C4-2B (cell line): Measurements from ENCODE around the gene SYNGR4.
"Not testable (repeated sequence)": the region's sequence is repeated elsewhere in the genome, so short reads cannot be mapped to it uniquely, and the experiment has no call there.

Experiments used
- CTCF ChIP-seq: fragments of 450-650 bp; conservative IDR thresholded peaks from 2 replicates; pipeline ENCODE4 v1.5.1; 2017; ENCODE audit warnings: mild to moderate bottlenecking
- ZFX ChIP-seq: fragments of 450-650 bp; IDR thresholded peaks from 2 replicates; pipeline ENCODE4 v1.6.1; 2017

GRCh38 chr19:48371771-48372170 is 7.6 kb downstream of the SYNGR4 start:
- not testable (repeated sequence) for TF ChIP-seq CTCF, ZFX
